ACC112 (cell line): ENCODE results near the gene RUNDC3A.

Experiments
- H2AFZ ChIP-seq: fragments of 200-600 bp; sonication (generic); one replicate; pipeline ENCODE4 v1.6.0; 2017; ENCODE audit warnings: antibody characterized with exemption, low read length; ENCODE audit not compliant: unreplicated experiment
- H3K27ac ChIP-seq: fragments of 200-600 bp; sonication (generic); 2 replicates; pipeline ENCODE4 v1.5.1; 2014; ENCODE audit warnings: low read depth, mild to moderate bottlenecking, antibody characterized with exemption, low read length, moderate library complexity
- H3K27me3 ChIP-seq: fragments of 200-600 bp; sonication (generic); 2 replicates; pipeline ENCODE4 v1.6.1; 2014; ENCODE audit warnings: mild to moderate bottlenecking, antibody characterized with exemption, low read length, moderate library complexity, mixed read lengths; ENCODE audit not compliant: insufficient read depth
- H3K36me3 ChIP-seq: fragments of 200-600 bp; sonication (generic); 2 replicates; pipeline ENCODE4 v1.6.1; 2016; ENCODE audit warnings: mild to moderate bottlenecking, antibody characterized with exemption, low read length, moderate library complexity, mixed read lengths; ENCODE audit not compliant: insufficient read depth
- H3K4me1 ChIP-seq: fragments of 200-600 bp; sonication (generic); one replicate; pipeline ENCODE4 v1.6.1; 2016; ENCODE audit warnings: low read length, mixed read lengths; ENCODE audit not compliant: insufficient read depth, unreplicated experiment, control insufficient read depth
- H3K4me3 ChIP-seq: fragments of 200-600 bp; sonication (generic); 2 replicates; pipeline ENCODE4 v1.5.1; 2014; ENCODE audit warnings: mild to moderate bottlenecking, low read depth, low read length
- H3K79me2 ChIP-seq: fragments of 200-600 bp; sonication (generic); one replicate; pipeline ENCODE4 v1.6.0; 2016; ENCODE audit warnings: low read length; ENCODE audit not compliant: control insufficient read depth, unreplicated experiment, insufficient read depth

RUNDC3A gene

DNA sequence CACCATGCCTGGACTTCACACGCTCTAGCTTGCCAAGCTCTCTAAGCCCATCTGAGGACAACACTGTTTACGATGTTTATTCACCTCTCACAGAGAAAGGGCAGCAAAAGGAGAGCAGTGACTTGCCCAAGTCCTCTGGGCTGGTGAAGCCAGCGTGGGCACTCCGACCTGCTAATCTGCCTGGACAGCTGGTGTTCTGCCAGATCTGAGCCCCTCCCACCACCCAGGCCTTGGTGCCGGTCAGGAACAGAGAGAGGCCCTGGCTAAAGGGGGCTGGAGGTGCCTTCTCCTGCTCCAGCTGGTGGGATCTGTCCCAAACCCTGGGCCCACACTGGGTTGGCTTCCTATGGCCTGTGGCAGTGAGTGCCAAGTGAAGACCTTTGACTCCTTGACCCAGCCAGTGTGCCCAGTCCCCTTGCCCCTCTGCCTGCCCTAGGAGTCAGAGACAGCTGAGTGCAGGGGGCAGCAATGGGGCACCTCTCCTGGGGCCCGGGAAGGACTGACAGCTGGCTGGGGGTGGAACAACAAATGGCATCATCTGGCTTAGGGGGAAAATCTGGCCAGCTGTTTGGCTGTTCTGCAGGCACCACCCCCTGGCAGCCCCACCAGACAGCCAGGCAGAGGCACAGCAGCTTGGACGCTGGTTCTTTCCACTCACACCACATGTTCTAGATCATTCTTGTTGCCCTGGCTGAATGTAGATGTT, 38.7 kb upstream of the RUNDC3A start:
- H3K27me3 ChIP-seq, result no peaks in the 10 kb centered on the region
- no peak overlapping the region for H3K4me3 ChIP-seq
- no peaks in the 10 kb centered on the region for H3K4me1 ChIP-seq
- H2AFZ ChIP-seq, result no peak overlapping the region
- H3K79me2 ChIP-seq, result no peaks in the 10 kb centered on the region
- no peaks in the 10 kb centered on the region for H3K36me3 ChIP-seq
- H3K27ac ChIP-seq, result no peak overlapping the region

DNA sequence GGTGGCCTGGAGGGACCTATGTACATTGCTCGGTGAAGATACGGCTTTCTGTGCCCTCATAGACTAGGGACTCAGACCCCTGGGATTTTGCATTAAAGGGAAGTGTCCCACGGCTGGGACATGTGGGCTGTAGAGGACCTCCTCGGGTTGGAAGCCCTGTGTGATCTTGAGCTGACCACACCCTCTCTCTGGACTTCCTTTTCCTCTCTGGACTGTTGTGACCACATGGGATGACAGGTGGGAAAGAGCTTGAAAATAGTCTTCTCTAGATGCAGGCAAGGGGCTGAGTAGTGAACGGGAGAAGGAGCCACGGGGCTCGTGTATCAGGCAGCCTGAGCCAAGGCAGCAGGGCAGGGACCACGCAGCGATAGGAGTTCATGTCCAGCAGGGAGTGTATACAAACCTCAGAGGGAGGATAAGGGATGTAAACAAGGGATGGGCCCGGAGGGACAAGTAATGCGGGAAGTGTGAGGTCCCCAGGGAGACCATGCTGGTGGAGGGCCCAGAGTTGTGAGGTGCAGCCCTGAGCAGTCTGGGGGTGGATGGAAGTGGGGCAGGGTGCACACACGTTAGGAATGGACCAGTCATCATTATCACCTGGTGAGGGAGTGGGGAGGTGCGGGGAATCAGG, 36.0 kb upstream of the RUNDC3A start:
- Histone ChIP-seq H2AFZ (no peak overlapping the region), H3K27ac (no peak overlapping the region), H3K36me3 (no peaks in the 10 kb centered on the region), H3K27me3 (no peaks in the 10 kb centered on the region), H3K79me2 (no peaks in the 10 kb centered on the region), H3K4me3 (no peak overlapping the region), H3K4me1 (no peaks in the 10 kb centered on the region)

DNA sequence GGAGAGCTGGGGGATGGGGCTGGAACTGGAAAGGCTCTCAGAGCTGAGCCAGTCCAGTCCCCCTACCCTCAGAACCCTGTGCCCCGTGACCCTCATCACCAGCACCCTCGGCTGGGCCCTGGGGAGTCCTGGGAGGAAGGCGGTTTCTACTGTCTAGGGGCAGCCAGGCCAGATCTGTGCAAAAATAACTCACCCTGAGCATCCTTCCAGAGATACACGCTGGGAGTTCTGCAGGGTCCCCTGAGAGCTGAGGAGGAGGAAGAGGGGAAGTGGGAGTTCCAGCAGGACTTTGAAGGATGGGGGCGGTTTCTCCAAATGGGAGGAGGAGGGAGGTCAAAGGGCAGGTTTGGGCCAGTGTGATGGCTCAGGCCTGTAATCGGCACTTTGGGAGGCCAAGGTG, 35.4 kb upstream of the RUNDC3A start:
- H3K36me3 ChIP-seq, result no peaks in the 10 kb centered on the region
- H2AFZ ChIP-seq, result no peak overlapping the region
- H3K27me3 ChIP-seq, result no peaks in the 10 kb centered on the region
- H3K27ac ChIP-seq, result no peak overlapping the region
- no peaks in the 10 kb centered on the region for H3K4me1 ChIP-seq
- H3K79me2 ChIP-seq, result no peaks in the 10 kb centered on the region
- no peak overlapping the region for H3K4me3 ChIP-seq

DNA sequence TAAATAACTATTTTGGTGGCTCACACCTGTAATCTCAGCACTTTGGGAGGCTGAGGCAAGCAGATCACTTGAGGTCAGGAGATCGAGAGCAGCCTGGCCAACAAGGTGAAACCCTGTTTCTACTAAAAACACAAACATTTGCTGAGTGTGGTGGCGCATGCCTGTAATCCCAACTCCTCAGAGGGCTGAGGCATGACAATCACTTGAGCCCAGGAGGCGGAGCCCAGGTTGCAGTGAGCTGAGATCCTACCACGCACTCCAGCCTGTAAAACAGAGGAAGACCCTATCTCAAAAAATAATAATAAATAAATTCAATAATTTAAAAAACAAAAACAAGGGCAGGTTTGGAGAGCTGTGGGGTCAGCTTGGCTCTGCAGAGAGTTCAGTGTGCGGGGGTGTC, 34.8 kb upstream of the RUNDC3A start:
- H3K36me3 ChIP-seq, result no peaks in the 10 kb centered on the region
- H3K4me3 ChIP-seq, result no peak overlapping the region
- no peaks in the 10 kb centered on the region for H3K27me3 ChIP-seq
- no peak overlapping the region for H3K27ac ChIP-seq
- no peak overlapping the region for H2AFZ ChIP-seq
- no peaks in the 10 kb centered on the region for H3K79me2 ChIP-seq
- no peaks in the 10 kb centered on the region for H3K4me1 ChIP-seq

DNA sequence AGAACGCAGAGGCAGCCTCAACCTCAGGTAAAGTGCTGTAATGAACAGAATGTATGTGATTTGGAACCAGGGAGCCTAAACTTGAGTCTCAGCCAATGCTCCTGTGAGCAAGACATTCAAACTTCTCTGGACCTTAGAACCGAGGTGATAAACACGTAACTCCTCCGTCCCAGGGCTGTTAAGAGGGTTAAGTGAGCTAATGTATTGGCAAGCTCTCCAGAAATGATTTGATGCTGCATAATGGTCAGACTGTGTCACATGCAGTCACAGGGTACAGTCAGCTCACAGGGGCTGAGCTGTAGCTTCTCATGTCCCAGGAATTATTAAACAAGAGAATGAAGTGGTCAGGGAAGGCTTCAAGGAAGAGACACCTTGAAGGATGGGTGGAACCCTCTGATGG, 30.4 kb upstream of the RUNDC3A start:
- Histone ChIP-seq H3K79me2 (no peaks in the 10 kb centered on the region), H3K27ac (no peak overlapping the region), H3K4me1 (peaks cover 12% of the 10 kb centered on the region), H3K4me3 (no peak overlapping the region), H2AFZ (no peak overlapping the region), H3K27me3 (no peaks in the 10 kb centered on the region), H3K36me3 (no peaks in the 10 kb centered on the region)

DNA sequence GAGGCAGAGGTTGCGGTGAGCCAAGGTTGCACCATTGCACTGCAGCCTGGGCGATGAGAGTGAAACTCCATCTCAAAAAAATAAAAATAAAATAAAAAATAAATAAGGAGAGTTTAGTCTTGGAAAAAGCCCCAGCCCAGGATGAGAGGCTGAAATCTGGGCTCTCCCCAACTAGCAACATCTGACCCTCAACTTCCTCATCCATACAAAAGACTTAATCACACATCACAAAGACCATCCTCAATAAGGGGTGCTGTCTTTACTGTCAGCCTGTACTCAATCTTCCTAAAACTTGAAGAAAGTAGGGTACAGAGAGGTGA, 29.1 kb upstream of the RUNDC3A start:
- Histone ChIP-seq H3K79me2 (no peaks in the 10 kb centered on the region), H3K4me3 (no peak overlapping the region), H3K4me1 (peaks cover 12% of the 10 kb centered on the region), H3K27ac (0 out of 2 replicates have a peak overlapping the region, but pooled peaks have one; percentile 40), H2AFZ (peak overlapping the region; percentile 39), H3K27me3 (no peaks in the 10 kb centered on the region), H3K36me3 (no peaks in the 10 kb centered on the region)

DNA sequence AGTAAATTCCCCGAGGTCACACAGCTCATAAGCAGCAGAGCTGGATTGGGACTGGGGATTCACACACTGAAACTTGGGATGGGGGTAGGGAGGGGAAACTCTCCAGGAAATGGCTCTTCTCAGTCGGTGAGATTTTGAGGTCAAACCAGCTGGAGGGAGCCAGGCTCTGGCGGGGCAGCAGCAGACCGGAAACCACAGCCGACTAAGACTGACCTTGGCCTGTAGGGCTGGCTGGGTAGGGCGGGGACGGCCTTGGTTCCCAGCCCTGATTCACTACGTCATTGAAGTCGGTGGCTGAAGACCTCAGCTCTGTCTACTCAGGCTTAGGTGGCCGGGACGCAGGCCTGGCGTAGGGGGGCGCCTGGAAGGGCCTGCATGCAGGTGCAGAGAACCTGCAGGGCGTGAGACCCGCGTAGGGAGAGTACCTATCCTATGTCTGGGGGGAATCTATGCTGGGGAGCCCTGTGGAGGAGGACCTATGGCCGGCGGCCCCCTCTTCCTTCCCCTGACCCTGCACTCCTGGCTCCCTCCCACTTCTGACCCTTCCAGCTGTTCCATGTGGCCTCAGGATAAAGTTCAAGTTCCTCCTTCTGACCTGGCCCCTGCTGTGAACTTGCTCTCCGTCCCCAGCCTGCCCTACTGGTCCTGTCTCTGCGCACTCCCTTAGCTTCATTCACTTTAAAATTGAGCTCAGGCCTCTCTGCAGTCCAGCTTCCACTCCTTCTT, 28.6 kb upstream of the RUNDC3A start:
- Histone ChIP-seq H3K79me2 (no peaks in the 10 kb centered on the region), H3K4me3 (no peak overlapping the region), H2AFZ (peak overlapping the region; percentile 39), H3K27me3 (no peaks in the 10 kb centered on the region), H3K27ac (peak overlapping the region; percentile 40; the same call in 1 of the 2 replicates), H3K4me1 (peaks cover 12% of the 10 kb centered on the region), H3K36me3 (no peaks in the 10 kb centered on the region)

DNA sequence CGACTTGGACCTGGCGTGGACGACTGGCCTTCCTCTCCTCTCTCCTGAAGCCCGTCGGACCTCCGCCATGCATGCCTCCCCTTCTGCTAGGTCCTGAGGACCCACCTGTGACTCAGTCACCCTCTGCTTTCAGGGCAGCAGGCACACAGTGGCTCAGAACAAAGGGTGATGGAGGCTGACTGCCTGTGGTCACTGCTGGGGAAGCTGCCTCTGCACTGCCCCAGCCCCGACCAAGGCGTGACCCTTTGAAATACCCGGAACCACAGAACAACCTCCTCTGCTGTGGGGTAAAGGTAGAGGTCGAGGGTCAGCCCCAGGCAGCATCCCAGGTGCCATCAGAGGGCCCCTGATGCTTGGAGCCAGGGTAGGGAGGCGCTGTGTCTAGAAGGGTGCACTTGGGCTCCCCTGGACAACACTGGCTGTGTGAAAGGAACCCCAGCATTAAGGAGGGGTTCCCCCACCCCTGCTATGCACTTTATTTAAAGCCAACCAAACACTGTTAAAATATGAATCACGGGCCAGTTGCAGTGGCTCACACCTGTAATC, 27.9 kb upstream of the RUNDC3A start:
- Histone ChIP-seq H3K27me3 (no peaks in the 10 kb centered on the region), H2AFZ (no peak overlapping the region), H3K4me1 (peaks cover 12% of the 10 kb centered on the region), H3K4me3 (no peak overlapping the region), H3K79me2 (no peaks in the 10 kb centered on the region), H3K27ac (no peak overlapping the region), H3K36me3 (no peaks in the 10 kb centered on the region)

DNA sequence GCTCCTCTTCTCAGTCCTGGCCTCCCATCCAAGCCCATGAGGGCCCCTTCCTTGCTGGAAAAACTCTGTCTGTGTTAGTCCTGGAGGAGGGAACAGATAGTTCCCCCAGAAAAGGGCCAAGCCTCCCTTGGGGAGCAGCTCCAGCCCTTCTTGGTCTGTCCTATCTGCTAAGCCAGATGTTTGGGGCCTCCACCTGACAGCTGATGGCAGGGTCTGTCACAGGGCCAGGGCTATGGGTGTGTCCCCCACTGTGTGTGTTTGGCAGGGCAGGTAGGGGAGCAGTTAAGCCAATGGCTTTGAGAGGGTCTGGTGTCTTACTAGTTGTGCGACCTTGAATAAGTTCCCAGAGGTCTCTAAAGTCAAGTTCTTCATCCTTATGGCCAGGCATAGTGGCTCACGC, 26.8 kb upstream of the RUNDC3A start:
- H3K4me3 ChIP-seq, result no peak overlapping the region
- H3K4me1 ChIP-seq, result peaks cover 12% of the 10 kb centered on the region
- H3K27ac ChIP-seq, result no peak overlapping the region
- H3K36me3 ChIP-seq, result no peaks in the 10 kb centered on the region
- no peaks in the 10 kb centered on the region for H3K79me2 ChIP-seq
- no peaks in the 10 kb centered on the region for H3K27me3 ChIP-seq
- no peak overlapping the region for H2AFZ ChIP-seq

DNA sequence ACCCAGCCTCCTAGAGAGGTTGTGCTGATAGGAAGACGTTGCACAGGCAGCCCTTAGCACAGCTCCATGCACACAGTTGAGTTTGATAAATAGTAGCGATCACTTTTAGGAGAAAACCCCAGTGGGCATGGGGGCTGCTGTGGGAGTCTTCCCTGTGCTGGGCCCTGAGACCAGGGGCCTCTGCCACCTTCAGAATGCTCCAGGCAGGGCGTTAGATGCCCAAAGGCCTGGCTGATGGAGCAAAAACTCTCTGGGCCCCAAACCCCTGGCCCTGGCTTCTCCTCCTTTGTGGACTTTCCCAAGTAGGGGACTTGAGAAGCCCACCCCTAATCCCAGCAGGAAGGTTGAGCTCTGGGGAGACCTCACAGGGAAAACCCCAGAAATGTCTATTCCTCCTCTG, 26.1 kb upstream of the RUNDC3A start:
- Histone ChIP-seq H3K36me3 (no peaks in the 10 kb centered on the region), H2AFZ (no peak overlapping the region), H3K27me3 (no peaks in the 10 kb centered on the region), H3K79me2 (no peaks in the 10 kb centered on the region), H3K4me3 (no peak overlapping the region), H3K27ac (no peak overlapping the region), H3K4me1 (peaks cover 12% of the 10 kb centered on the region)
